Fibroblast of skin of left biceps (primary cell): ENCODE data around the gene TBC1D25.

ENCODE experiments used
- DNase-seq, 2 experiments: peaks; one replicate each; pipeline ENCODE4 v3.0.0-alpha.2; 2013; ENCODE audit warnings: low read depth in 2 of 2

The TBC1D25 gene

DNA sequence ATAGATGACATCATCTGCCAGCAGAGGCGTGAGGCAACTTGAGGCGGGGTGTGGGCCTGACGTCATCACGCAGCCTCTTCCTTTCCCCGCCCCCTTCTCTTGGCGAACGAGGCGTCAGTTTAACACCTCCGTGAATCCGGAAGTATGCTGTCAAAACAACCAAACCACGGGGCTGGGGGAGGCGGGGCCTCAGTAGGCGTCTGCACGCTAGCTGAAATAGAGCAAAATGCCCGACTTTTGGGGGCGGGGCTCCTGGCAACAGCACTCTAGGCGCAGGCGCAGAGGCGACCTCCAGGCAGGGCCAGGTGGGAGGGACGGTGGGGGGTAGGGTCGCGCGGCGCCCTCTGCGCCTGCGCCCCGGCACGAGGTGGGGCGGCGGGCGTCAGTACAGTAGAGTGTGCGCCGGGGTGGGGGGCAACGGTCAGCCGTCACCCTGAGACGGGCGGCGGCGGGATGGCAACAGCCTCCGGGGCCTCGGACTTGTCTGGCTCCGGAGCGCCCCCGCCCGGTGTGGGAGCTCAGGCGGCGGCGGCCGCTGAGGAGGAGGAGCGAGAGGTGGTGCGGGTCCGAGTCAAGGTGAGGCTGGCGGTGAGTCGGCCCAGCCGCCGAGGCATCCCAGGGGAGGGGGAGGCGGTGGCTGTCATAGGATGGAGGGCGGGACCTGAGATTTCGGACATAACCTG is at the start of gene TBC1D25:
TBC1D25 (plus strand) TSS at position 370 of the 683 bp plus-strand sequence; CDS start at position 454, 84 bp downstream.
- peak; percentile 93 for DNase-seq

DNA sequence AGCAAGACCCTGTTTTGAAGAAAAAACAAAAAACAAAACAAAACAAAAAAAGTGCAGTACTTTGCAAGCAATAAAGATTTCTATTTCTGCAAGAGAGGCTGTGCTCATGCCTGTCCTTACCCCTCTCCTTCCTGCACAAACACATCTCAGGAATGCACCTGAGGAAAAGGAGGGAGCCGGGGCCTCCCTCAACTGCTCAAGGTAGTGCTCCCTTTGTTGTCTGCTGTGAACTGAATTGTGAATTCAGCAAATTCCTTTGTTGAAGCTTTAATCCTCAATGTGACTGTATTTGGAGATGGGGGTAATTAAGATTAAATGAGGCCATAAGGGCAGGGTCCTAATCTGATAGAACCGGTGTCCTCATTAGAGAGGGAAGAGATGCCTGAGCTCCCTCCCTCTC is 49.6 kb upstream of the TBC1D25 start:
- no peak for DNase-seq

GRCh38 chrX:48490661-48491060 is 48.9 kb upstream of the TBC1D25 start:
- no peak for DNase-seq

DNA sequence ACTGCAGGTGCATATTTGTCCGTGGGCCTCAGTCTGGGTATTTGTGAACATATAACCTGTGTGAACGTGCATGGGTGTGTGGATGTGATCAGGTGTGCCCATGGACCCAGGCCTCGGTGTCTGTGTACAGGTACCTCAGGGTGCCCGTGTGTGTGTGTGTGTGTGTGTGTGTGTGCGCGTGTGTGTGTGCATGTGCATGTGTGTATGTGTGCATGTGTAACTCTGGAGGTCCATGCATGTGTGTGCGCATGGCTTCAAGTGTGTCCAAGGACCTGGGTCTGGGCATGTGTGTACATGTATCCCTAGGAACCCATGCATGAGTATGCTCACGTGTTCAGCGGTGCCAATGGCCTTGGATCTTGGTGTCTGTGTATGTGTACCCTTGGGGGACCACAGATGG is 47.7 kb upstream of the TBC1D25 start:
- no peak for DNase-seq

- DNase-seq, result no peak
Observed at GRCh38 chrX:48492293-48492910, 47.1 kb upstream of the TBC1D25 start.

DNA sequence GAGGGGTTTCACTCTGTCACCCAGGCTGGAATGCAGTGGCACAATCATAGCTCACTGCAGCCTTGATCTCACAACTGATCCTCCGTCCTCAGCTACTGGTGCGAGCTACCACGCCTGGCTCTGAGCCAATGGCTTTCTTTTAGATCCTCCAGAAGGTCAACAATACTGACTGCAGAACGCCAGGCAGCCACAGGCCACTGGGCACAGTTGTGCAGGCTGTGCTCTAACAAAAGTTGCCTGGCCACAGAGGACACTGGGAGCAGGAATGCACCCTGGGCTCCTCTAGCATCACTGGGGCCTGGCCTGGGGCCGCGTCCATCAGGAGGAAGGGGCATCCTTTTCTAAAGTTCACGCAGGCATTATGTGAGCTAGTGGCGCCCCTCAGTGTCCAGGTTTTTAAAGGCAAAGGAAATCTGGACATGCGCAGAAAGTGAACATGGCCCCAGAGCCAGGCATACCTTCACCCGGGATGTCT is 45.6 kb upstream of the TBC1D25 start:
- DNase-seq, result no peak

DNA sequence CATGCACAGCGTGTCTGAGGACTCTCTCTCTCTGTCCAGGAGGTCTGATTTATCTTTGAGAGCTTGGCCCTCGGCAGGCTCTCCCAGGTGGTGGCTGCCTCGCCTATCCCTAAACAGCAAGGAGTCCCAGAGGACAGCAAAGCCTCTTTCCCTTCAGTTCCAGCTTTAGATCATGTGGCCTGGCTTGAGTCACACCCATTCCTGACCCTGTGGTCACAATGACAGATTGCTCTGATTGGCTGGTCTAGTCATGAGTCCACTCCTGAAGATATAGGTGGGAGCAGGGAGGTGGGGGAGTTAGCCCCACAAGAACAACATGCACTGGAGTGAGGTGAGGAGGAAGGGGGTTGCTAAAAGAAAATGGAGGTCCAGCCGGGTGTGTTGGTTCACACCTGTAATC is 42.9 kb upstream of the TBC1D25 start:
- no peak for DNase-seq

- no peak for DNase-seq
Observed at GRCh38 chrX:48497871-48498270, 41.6 kb upstream of the TBC1D25 start.

DNA sequence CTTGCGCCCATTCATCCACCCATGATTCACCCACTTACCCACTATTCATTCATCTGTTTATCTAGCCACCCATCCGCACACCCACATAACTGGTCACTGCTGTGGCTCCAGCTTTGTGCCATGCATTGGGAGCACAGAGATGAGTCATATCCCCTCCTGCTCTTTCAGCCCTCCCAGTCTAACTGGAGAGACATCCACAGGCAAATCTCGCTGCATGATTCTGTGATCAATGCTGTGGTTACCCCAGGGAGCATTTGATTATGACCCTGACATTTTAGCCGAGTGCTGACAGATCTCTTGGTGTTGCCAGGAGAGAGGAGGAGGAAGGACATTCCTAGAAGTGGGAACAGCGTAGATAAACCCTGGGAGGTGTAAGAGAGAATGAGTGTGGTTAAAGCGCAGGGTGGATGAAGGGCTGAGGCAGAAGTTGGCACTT is 41.1 kb upstream of the TBC1D25 start:
- DNase-seq, result peak in 1 of 2 experiments; percentile 18

DNA sequence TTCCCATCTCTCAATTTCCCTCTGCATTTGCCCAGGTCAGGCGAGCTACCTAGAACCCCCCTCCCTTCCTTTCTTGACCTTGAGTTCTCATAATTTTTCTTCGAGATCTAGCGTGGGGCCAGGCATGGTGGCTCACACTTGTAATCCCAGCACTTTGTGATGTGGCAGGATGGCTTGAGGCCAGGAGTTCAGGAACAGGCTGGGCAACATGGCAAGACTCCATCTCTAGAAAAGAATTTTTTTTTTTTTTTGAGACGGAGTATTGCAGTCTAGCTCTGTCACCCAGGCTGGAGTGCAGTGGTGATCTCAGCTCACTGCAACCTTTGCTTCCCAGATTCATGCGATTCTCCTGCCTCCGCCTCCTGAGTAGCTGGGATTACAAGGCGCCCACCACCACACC is 35.3 kb upstream of the TBC1D25 start:
- DNase-seq, result no peak

DNA sequence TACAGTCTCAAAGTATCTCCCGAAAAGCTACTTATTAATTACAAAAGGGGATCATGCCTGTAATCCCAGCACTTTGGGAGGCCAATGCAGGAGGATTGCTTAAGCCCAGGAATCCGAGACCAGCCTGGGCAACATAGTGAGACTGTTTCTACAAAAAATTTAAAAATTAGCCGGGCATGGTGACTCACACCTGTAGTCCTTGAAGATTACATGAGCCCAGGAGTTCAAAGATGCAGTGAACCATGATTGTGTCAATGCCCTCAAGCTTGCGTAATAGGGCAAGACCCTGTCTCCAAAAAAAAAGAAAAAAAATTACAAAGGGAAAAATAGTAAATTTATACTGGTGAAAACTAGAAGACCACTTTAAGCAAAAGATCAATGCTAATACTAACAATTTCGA is 34.0 kb upstream of the TBC1D25 start:
- DNase-seq, result no peak

GRCh38 chrX:48507246-48507645 is 32.3 kb upstream of the TBC1D25 start:
- no peak for DNase-seq

DNA sequence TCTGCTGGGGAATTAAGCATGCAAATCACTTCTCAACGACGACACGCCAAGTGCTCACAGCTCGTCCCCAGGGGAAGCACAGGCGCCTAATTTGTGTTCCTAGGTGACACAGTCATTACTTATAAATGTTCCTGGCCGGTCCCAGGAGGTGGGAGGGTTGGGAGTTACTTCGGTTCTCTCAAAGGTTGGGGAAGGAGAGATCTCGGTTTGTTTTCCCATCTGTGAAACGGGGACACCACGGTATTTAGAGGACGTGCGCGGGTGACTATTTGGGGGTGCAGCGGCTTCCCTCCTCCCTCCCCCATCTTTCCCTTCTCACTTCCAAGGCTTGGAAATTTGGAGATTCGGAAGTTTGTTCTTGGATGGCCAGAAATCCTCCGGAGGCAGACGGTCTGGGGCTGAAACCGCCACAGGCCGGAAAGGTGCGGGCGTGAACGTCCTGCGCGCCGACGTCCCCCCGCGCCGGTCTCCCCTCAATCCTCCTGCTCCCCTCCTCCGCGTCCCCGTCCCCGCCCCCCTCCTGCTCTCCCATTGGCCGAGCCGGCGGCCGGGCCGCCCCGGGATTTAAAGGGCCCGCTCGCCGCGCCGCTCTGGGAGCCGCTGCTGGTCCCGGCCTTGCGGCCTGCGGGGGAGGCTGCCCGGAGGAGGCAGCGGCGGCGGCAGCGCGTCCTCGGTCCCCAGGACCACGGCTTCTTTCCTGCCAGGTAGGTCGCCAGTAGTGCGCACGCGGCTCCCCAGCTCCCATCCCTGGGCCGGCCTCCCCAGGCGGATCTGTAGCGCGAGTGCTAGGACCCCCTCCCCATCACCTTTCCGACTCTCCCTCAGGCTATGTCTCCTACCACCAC is 30.9 kb upstream of the TBC1D25 start, which contains the start of gene PORCN:
PORCN (plus strand) TSS at position 593 of the 845 bp plus-strand sequence. CDS start 829 bp downstream, outside the sequence.
- no peak for DNase-seq

DNA sequence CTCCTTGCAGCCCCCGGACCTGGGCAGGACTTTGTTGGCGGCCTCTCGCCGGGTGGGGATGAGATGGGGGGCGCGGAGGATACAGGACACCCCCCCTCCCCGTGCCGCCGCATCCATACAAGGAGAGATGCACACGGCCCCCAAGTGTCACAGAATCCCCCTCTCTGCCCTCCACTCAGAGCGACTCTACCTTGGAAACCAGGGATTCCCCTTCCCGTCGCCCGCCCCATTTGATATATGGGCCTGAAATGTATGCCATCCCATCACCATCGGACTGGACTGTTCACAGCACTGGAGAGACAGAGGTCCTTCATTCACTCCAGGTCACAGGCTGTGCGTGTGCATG is 30.3 kb upstream of the TBC1D25 start:
- no peak for DNase-seq

DNA sequence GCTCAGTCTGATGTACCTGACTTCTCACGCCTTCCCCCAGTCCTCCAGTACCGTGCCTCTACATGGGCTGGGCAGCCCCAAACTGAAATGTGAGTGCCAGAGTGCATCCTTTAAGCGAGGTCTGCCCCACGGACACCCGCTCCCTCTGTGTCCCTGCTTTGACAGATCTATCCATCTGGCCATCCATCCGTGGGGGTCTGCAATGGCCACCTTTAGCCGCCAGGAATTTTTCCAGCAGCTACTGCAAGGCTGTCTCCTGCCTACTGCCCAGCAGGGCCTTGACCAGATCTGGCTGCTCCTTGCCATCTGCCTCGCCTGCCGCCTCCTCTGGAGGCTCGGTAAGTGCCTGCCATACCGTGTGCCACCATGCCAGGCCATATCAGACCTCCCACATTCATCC is 29.9 kb upstream of the TBC1D25 start:
- DNase-seq, result no peak

- DNase-seq, result no peak
Observed at GRCh38 chrX:48511560-48511959, 28.0 kb upstream of the TBC1D25 start.

DNA sequence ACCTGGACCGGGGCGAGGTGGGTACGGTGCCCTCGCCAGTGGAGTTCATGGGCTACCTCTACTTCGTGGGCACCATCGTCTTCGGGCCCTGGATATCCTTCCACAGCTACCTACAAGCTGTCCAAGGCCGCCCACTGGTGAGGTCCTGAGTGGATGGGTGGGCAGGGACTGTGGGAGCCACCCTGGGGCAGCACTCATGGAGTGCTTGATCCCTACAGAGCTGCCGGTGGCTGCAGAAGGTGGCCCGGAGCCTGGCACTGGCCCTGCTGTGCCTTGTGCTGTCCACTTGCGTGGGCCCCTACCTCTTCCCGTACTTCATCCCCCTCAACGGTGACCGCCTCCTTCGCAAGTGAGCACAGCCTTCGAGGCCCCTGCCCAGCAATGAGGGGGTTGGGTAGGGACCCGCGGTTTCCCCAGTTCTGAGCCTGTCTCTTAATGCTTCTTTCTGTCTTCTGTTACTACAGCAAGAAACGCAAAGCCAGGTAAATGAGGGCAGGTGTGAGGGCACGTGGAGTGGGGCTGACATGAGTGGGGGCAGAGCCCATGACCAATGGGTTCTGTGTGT is 27.1 kb upstream of the TBC1D25 start:
- no peak for DNase-seq

DNA sequence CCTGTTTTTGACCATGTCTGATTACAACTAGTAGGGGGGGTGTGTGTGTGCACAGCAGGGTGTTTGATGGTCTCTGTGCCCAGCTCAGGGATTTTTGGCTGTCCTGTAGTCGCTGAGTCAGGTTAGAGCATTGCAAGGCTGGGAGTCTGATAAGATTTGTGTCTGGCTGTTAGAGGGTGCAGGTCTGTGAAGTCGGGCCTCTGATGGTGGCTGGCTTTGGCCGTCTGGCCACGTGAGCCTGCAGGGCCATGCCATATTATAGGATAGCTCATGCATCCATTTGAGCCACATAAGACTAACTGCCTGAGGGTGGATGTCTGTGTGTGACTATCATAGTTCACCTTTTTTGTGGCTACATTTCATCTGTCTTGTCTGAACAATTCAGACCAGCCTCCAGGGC is 25.8 kb upstream of the TBC1D25 start:
- DNase-seq, result no peak

GRCh38 chrX:48514126-48514806 is 25.2 kb upstream of the TBC1D25 start:
- no peak for DNase-seq

GRCh38 chrX:48514868-48515460 is 24.6 kb upstream of the TBC1D25 start:
- no peak for DNase-seq

DNA sequence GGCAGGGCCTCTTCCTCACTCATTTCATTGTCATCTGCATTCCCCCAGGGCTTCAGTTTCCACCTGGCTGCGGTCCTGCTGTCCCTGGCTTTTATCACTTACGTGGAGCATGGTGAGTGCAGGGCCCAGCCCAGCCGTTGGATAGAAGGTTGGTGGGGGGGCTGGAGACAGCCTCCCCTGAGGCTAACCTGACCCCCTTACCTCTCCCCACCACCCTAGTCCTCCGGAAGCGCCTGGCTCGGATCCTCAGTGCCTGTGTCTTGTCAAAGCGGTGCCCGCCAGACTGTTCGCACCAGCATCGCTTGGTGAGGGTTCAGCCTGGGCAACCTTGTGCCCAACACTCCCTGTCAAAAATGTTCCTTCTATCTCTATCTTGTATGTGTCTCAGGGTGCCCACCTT is 23.7 kb upstream of the TBC1D25 start:
- DNase-seq, result no peak
